NCI-H128 (cell line): ENCODE data around the gene PANK2.
"Not testable (repeated sequence)": the region's sequence is repeated elsewhere in the genome, so short reads cannot be mapped to it uniquely, and the experiment has no call there.

Experiments used
- DNase-seq: peaks from one replicate; lab custom pipeline; 2025; ENCODE audit not compliant: unreplicated experiment; lab: John Stamatoyannopoulos, UW

PANK2 gene

DNA sequence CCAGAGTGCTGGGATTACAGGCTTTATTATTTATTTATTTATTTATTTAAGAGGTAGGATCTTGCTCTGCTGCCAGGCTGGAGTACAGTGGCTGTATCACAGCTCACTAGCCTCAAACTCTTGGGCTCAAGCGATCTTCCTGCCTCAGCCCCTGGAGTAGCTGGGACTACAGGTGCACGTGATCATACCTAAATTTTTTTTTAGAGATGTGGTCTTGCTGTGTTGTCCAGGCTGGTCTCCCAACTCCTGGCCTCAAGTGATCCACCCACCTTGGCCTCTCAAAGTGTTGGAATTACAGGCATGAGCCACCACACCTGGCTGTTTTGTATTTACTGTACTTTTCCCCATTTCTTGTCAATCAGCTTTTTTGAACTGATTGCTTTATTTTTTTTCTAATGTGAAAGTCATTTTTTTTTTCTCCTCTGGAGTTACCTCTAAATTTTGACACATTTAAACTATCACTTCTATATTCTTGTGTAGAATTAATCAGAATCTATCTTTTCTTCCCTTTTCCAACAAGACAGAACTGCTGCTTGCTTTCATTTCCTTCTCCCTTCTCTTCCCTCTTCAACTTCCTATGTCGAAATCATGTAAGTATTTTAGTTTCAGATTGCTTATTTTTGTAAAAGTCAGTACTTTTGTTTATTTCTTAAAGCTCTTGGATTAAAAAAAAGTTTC lies 12.0 kb downstream of the PANK2 start:
- DNase-seq: no peak

DNA sequence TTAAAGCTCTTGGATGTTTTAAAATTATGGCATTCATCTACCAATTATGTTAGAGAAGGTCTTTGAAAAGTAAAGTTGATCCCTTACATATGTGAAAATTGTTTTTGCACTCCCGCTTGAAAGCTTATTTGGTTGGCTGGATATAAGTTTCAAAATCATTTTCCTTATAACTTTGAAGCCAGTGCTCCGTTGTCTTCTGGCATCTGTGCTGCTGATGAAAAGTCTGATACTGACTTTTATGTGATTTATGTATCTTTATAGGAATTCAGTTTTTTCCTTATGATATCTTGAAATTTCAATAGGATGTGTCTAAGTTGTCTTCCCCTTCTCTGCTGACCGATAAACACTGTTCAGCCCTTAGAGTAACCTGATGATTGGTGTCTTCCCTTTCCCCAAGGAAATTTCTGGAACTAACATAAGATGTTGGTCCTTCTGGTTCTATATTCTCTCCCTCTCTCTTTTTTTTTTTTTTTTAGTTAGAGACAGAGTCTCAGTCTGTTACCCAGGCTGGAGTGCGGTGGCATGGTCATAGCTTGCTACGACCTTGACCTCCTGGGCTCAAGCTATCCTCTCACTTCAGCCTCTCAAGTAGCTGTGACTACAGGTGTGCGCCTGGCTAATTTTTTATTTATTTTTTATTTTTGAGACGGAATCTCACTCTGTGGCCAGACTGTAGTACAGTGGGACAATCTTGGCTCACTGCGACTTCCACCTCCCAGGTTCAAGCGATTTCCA lies 12.7 kb downstream of the PANK2 start:
- DNase-seq: no peak

DNA sequence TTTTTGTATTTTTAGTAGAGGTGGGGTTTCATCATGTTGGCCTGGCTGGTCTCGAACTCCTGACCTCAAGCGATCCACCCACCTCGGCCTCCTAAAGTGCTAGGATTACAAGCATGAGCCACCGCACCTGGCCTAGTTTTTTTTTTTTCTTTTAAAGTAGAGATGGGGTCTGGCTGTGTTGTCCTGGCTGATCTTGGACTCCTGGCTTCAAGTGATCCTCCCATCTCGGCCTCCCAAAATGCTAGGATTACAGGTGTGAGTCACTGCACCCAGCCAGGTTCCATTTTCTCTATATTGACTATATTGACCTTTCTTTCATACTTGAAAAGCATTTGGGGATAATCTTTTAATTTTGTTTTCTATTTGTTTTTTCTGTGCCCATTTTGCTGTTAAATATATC lies 13.3 kb downstream of the PANK2 start:
- no peak for DNase-seq

DNA sequence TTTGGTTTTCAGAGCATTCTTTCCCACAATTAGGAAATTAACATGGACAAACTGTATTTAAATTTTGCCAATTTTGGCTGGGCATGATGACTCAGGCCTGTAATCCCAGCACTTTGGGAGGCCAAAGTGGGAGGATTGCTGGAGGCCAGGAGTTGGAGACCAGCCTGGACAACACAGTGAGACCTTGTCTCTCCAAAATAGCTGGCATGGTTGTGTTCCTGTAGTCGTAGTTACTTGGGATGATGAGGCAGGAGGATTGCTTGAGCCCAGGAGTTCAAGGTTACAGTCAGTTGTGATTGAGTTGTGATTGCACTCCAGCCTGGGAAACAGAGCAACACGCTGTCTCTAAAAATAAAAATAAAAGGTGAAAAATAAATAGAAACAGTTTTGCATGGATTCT lies 15.0 kb downstream of the PANK2 start:
- DNase-seq: no peak

DNA sequence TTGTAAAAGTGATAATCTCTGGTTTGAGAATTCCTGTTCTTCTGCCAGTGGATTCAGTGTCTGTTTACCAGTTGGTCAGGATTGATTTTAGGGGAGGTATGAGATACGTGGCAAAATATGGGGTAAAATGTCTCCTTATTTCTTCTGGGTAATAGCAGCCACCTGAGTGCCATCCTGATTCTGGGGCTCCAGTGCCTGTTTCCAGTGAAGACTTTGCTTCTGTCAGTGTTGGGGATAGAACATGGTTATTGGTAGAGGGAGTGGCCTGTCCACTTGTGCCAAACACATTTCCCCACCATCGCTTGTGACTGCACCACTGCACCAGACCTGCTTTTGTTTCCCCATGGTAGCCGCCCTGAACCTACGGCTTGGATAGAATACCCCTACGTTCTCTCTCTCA lies 15.7 kb downstream of the PANK2 start:
- no peak for DNase-seq

DNA sequence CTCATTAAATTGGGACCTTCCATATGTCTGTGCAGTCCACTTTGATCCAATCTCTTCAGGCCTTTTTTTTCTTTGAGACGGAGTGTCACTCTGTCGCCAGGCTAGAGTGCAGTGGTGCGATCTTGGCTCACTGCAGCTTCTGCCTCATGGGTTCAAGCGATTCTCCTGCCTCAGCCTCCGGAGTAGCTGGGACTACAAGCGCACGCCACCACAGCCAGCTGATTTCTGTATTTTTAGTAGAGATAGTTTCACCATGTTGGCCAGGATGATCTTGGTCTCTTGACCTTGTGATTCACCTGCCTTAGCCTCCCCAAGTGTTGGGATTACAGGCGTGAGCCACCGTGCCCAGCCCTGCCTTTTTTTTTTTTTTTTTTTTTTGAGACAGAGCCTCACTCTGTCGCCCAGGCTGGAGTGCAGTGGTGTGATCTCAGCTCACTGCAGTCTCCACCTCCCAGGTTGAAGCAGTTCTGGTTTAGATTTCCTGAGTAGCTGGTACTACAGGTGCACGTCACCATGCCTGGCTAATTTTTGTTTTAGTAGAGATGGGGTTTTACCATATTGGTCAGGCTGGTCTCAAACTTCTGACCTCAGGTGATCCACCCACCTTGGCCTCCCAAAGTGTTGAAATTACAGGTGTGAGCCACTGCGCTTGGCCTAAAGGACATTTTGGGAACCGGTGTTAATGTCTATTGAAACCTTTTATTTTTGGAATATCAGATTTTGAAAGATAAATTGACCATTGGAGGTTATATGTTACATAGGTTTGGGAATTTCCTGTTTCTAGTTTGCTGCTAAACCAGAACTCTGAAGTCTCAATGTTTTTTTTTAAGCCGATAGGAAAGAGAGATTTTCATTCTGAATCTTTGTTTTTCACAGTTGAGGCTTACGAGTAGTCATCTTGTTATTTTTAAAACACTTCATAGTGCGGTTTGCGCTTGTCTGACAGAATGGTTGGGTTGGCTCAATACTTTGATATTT lies 17.8 kb downstream of the PANK2 start:
- not testable (repeated sequence) for DNase-seq

DNA sequence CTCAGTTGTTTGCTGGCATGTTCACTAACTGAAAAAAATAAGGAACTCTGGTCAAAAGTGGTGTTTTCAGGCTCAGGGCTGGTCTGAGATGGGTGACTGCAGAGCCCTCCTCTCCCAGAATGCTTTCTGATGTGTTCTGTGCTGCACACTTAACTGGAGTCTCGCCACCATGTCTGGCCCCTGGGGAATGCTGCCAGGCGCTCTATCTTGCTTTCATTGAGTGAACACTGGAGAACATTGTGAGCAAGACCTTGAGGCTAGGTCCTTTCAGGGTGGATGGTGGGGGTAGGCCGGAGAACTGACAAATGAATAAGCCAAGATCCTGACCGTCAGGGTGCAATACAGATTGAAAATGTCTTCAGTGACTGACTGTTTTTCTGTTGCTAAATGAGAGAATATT lies 19.5 kb downstream of the PANK2 start:
- no peak for DNase-seq

DNA sequence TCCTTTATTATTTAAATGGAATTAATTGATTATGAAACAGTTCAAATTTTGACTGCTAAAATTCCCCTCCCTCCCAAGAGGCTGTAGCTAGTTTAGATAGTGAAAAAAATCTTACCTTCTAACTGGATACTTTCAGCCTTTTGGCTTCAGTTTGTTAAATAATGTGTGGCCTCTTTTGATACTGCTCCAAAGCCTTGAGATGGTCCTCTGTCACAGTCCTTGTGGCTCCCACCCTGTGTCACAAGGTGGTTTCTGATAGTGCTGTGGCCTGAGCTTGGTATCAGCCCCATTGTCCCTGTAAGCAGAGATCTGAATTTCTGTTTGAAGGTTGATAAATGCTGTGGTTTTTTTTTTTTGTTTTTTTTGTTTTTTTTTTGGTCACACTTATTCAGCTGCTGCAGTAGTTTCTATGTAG lies 20.8 kb downstream of the PANK2 start:
- DNase-seq: no peak

DNA sequence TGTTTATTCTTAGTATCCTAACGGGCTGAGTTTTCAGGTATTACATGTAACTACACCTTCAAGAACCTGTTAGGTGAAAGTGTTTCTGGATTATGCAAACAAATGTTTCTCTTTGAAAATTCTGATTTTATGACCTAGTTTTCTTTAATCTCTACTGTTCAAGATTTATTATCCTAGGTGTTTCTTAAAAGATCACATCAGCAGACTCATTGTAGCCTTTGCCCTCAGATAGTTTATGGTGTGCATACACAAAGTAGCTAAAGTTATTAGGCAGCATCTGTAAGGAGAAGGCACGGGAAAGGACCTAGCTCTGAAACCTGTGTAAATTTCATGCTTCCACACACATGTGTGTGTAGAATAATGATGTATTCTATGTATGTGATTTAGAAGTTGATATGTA lies 21.7 kb downstream of the PANK2 start:
- no peak for DNase-seq

DNA sequence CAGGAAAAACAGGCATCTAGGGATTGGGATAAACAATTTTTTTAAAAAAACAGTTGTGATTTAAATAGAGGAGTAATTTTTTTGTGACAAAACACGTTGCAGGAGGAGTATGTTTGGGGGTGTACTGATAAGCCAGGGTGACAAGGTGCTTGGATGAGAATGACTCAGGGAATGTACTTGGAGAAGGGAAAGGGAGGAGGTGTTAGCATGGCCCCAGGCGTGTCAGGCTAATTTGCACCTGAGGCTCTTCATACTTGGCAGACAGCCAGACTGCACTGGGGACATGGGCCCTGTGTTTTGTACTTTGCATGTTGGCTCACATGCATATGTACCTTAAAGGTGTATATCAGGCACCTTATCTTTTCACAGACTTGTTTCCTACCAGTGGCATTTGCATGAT lies 22.8 kb downstream of the PANK2 start:
- DNase-seq: no peak

DNA sequence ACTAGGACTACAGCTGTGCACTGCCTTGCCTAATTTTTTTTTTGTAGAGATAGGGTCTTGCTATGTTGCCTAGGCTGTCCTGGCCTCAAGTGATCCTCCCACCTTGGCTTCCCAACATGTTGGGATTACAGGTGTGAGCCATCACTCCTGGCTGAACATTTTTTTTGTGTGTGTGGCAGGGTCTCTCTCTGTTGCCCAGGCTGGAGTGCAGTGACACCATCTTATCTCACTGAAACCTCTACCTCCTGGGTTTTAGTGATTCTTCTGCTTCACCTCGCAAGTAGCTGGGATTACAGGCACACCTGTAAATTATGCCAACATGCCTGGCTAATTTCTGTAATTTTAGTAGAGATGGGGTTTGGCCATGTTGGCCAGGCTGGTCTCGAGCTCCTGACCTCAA lies 25.3 kb downstream of the PANK2 start:
- no peak for DNase-seq

DNA sequence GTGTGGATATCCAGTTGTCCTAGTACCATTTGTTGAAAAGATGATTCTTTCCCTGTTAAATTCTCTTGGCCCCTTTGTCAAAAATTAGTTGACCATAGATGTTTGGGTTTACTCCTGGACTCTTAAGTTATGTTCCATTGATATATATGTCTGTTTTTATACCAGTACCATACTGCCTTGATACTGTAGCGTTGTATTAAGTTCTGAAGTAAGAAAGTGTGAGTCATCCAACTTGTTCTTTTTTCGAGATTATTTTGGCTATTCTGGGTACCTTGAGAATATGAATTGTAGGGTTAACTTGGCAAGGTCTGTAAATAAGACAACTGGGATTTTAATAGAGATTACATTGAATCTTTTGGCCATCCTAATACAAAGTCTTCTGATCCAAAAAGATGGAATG lies 26.5 kb downstream of the PANK2 start:
- DNase-seq: no peak

DNA sequence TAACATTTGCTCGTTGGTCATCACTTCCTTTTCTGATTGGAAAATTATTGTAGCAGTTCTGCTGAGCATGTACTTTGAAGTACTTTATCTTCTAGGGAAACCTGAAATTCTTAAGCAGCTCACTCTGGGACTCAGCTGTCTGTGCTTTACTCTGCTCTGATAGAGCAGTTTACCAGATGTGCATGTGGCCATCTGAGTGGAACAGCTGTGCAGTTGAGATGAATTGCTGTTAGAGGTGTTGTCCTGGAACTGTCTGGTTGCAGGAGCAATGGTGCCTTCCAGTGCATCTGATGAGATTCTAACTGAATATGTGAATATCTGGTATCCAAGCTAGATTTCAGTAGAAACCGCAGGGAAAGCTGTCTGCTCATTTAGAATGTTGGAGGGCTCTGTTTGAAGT lies 27.2 kb downstream of the PANK2 start:
- DNase-seq: no peak

DNA sequence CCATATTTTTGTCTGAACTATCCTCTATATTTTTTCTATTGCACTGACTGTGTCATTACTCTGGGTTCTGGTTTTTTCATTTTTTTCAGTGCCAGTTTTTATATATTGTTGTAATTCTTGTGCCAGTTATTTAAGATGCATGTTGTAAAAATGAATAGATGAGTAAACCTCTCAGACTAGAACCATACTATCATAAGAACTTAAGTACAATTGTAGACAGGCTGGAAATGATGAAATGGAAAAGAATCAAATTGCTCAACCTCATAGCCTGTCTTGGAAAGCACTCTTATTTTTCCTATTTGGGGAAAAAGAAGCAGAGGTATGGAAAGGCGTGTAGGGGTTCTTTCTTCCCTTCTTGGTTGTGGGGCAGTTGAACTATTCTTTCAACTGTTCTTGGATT lies 30.2 kb downstream of the PANK2 start:
- DNase-seq: no peak

DNA sequence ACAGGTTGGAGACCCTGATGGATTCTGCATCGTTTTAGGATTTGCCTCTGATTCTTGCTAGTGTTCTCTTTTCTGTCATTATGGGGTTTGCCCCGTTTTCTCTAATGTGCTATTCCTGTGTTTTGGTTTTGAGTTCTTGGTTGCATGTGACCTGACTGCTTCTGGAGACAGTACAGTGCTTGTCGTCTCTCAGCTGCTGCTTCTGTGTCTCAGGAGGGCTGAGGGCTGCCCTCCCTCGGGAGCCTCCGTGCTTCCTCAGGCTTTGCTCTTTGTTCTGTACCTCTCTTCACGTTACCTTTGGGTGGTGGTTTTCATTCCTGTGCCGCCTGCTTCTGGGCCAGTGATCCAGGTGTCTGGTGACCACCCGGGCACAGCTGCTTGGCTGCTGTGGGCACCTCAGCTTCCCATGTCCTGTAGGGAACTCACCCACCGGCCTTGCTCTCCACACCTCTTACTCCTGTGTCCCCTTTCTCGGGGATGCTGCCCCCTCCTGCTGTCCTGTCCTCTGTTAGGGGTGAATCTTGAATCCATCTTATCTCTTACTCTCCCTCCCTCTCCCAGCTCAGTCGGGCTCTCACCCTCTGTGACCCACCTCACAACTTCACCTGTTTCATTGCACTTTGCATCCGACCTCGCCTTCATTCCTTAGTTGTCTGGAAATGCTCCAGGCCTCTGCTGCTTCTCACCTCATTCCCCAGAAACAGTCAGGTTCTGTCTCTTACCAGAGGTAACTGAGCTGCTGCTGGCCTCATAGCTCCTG lies 33.2 kb downstream of the PANK2 start:
- no peak for DNase-seq

DNA sequence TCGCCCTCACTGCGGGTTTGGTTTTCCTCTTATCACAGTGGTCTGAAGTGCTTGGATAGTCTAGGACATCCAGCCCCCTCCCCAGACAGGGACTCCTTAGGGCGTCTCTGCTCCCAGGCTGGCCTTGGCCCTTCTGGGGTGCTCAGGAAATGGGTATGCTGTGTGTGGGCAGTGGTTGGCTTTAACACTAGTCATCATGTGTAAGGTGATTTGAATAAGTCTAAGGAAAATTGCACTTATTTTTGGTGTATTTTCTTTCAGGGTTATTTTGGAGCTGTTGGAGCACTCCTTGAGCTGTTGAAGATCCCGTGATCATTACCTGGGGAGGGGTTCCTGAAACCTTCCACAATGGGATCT lies 33.8 kb downstream of the PANK2 start:
- DNase-seq: no peak

DNA sequence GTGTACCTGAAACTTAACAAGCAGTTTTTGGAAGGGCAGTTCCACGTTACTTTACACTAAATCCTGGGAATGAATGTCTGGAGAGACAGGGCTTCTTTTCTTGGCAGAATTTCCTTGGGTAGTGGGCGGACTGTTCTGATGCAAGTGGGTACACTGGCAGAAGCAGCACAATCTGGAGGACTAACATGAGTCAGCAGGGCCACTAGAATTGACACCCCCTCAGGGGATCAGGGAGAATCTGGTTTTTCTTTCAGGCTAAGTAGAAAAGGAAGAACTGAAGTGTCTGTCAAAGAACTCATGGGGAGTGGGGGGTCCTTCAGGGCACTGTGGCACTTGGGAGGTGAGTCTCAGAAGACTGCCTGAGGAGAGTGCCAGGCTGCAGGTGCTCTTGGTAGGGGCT lies 34.6 kb downstream of the PANK2 start:
- DNase-seq: no peak

DNA sequence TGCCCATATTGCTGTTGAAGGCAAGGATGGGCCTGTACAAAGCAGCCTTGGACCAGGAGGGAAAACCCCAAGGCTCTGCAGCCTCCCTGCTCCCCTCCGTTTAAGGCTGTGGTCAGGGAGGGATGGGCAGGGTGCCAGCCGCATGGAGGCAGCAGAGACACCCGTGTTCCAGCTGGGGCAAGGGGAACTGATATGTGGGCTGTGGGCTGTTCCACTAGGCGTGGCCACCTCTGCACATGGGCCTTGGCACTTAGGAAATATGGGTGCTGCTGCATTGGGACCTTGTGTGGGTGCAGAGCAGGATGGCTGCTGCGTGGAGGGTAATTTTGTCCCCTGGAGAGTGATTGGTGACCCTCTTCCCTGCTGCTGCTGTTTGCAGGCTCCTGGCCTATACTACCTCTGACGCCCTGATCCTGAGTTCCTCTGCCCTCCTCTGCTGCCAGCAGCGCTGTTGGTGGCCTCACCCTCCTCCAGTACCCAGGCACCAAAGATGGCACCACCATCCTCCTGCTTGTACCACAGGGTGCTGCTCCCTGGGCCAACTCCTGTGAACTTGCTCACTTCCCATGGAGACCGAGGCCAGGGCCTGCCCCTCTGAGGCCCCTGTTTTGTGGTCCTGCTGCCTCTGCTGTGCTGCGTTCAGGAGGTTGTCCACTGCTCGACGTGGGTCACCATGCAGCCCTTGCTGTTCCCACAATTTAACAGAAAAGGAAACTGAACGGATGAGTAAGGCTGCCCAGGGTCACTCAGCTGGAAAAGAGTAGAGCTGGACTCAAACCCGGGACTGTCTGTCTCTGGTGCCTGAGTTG lies 35.3 kb downstream of the PANK2 start:
- DNase-seq: no peak

DNA sequence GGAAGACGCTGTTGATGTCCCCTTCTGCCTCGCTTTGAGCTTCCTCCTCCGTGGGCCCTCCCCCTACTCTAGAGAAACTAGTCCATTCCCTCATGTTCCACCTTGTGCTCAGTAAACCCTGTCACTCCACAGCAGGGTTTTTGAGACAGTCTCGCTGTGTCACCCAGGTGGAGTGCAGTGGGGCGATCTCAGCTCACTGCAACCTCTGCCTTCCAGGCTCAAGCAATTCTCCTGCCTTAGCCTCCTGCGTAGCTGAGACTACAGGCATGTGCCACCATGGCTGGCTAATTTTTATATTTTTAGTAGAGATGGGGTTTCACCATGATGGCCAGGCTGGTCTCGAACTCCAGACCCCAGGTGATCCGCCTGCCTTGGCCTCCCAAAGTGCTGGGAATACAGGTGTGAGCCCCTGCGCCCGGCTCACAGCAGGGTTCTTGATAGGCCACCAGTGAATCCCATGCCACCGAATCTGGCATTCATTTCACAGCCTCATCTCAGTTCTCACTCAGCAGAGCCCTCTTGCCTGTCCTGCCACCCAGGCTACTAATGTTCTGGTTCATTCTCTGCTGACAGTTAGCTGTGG lies 36.0 kb downstream of the PANK2 start:
- no peak for DNase-seq
